GDM1 (cell line): Measurements from ENCODE around the gene DHX35.
"Not testable (repeated sequence)": the region's sequence is repeated elsewhere in the genome, so short reads cannot be mapped to it uniquely, and the experiment has no call there.

Experiments used
- DNase-seq: peaks from one replicate; lab custom pipeline; 2025; lab: John Stamatoyannopoulos, UW

Gene DHX35

DNA sequence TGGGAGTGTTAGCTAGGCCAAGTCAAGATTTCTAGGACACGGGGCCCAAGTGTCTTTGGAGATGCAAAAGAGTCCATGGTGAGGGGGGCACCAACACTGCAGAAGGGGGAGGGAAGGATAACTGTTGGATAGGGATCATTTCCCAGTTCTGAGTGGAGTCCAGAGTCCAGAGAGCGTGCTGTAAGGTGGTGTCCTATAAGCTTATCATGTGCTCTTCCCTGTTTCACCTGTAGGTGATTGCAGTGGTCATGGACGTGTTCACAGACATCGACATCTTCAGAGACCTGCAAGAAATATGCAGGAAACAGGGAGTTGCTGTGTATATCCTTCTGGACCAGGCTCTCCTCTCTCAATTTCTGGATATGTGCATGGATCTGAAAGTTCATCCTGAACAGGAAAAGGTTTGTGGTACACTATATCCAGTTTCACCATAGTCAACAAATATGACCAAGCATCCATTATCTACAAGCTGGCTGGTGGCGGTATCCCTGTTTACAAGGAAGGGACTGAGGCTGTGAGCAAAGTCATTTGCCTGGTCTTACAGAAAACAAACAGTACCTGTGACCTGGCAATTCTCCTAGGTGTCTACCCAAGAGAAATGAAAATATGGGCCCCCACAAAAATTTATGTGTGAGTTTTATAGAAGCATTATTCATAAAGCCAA lies 20.3 kb upstream of the DHX35 start:
- no peak for DNase-seq

DNA sequence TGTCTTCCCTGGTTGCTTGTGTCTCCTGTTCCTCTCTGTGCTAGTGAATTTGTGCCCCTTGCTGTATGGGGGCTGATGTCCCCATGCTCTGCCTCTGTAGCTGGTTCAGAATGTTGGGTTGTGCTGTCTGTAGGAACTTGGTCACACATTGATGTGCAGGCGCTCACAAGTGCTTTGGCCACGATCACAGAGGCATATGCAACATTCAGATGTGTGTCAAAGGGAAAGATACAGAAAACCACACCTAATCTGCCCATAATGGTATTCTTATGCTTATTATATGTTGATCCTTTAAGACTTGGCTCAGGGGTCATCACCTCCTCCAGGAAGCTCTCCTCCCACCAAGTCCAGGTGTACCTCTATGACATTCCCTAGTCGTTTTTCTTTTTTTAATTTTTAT lies 17.1 kb upstream of the DHX35 start:
- DNase-seq = no peak

DNA sequence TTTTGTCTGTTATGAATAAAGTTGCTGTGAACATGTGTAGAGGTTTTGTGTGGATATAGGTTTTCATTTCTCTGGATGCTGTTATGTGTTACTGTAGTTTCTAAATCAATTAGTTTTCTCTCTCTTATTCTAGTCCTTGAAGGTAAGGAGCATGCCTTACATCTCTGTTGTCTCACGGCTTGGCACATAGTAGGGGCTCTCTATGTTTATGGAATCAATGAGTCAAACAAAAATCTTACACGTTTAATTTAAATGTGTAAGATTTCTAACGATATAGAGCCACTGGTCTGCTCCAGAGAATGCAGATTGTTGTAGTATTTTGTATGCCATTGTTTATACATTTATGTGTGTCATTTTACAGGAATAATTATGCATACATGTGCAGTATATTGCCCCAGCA lies 15.3 kb upstream of the DHX35 start:
- DNase-seq = no peak

DNA sequence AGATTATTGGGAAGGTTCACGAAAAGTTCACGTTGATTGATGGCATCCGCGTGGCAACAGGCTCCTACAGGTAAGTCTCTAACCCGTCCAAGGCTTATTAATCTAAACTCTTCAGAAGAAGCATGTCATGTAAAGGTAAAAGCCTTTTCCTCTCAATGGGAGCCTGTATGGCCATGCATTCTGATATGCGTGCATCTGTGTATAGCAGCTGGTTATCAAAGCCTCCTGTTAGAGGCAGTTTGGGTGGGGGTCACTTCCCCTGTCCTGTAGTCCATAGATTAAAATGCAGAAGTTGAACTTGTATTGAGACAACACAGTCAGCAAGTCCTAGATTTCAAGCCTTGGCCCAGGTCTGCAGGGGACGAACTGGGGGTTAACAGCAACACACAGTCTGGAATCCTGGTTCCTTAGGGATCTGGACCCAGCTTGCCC lies 14.2 kb upstream of the DHX35 start:
- no peak for DNase-seq

GRCh38 chr20:38950254-38950653 lies 11.9 kb upstream of the DHX35 start:
- DNase-seq = no peak

DNA sequence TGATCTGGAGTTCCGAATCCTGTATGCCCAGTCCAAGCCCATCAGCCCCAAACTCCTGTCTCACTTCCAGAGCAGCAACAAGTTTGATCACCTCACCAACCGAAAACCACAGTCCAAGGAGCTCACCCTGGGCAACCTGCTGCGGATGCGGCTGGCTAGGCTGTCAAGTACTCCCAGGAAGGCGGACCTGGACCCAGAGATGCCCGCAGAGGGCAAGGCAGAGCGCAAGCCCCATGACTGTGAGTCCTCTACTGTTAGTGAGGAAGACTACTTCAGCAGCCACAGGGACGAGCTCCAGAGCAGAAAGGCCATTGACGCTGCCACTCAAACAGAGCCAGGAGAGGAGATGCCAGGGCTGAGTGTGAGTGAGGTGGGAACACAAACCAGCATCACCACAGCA lies 10.5 kb upstream of the DHX35 start:
- no peak for DNase-seq

GRCh38 chr20:38952153-38952552 lies 10.0 kb upstream of the DHX35 start:
- no peak for DNase-seq

GRCh38 chr20:38953630-38954340 lies 8.4 kb upstream of the DHX35 start:
- DNase-seq = no peak

- DNase-seq = no peak
Observed at GRCh38 chr20:38957235-38957876, 4.8 kb upstream of the DHX35 start.

DNA sequence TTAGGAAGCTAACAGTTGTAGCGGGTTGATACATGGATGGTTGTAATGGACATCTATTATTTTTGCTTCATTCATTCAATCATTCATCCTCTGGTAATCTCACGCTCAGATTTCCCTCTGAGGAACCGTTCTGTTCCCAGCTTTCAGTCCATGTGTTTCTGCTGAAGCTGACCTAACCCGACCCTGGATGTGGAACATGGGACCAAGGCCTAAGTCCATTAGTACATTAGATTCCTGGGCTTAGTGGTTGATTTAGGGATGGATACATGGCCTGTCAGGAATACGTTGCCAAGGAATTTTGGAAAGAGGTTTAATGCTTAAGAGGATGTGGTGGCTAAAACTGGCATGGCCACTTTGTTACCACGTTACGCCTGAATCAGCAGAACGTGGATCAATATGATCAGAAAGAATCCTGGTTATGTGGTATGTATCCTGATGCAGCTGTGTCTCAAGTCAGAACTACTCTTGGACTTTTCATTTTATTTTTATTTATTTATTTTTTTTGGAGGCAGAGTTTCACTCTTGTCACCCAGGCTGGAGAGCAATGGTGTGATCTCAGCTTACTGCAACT lies 4.1 kb upstream of the DHX35 start:
- DNase-seq = no peak

GRCh38 chr20:38960187-38960687 lies 1.9 kb upstream of the DHX35 start:
- DNase-seq = not testable (repeated sequence)

- no peak for DNase-seq
Observed at GRCh38 chr20:38961530-38962043, 557 bp upstream of the DHX35 start.

DNA sequence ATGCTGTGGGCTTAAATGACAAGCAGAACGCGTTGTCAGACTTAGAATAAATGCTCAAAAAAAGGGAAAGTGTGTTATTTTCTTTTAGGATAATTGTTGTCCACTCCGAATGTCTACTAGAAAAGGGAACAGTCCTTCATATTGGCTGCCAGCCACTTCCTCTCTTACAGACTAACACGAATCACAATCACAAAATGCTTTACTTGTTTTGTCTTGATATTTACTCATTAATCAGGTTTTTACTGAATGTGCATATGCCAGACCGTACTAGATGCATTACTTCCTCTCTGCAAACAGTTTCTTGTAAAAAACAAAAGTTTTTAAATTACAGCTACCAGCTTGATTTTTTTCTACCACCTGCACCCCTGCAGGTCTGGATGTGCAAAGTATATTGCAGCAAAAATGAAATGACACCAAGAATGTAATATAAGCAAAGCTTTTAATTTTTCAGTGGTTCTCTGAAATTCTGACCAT lies 821 bp downstream of the DHX35 start:
- no peak for DNase-seq

DNA sequence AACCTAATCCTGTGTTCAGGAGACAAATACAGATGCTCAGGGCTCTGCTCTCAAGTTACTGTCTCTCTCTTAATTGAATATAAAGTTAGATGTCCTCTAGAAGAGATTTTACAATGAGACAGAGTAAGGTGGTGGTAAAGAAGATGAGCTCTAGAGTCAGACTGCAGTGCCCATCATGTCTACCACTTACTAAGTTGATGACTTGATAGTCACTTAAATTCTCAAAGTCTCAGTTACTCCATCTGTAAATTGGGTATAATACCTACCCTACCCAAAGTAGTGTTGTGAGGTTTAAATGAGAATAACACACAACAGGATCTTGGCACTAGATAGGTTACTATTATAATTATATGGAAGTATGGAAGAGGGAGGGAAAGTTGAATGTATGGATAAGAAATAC lies 1.6 kb downstream of the DHX35 start:
- no peak for DNase-seq

- DNase-seq = no peak
Observed at GRCh38 chr20:38965264-38965663, 3.1 kb downstream of the DHX35 start.

GRCh38 chr20:38968090-38968489 lies 5.9 kb downstream of the DHX35 start:
- no peak for DNase-seq

GRCh38 chr20:38969708-38970107 lies 7.6 kb downstream of the DHX35 start:
- DNase-seq = no peak

- no peak for DNase-seq
Observed at GRCh38 chr20:38970302-38970701, 8.2 kb downstream of the DHX35 start.

DNA sequence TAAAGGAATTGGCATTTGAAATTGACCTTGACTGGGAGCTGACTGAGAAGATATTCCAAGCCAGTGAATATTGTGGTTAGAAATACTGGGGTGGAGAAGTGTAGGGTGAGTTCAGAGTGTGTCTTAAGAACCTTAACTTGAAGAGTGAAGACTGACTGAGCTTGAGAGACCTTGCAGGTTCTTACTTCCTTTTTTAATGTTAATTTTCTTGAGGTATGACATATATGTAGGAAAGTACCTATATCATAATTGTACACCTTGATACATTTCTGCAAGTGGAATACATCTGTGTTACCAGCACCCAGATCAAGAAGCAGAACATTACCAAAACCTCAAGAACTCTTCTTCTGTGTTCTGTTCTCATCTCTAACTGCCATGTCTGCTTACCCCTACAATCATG lies 11.0 kb downstream of the DHX35 start:
- no peak for DNase-seq

DNA sequence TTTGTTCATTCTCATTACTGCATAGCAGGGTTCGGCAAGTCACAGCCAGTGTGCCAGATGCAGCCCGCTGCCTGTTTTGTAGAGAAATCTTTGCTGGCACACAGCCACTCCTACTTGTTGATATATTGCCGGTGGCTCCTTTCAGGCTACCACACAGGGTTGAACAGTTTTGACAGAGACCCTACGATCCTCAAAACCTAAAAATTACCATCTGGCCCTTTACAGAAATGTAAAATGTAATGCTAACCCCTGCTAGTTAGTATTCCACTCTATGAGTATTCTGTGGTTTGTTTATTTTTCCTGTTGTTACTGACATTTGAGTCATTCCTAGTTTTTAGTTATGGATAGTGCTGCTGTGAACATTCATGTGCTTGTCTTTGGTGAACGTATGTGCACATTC lies 11.5 kb downstream of the DHX35 start:
- DNase-seq = no peak

GRCh38 chr20:38975539-38976120 lies 13.5 kb downstream of the DHX35 start:
- DNase-seq = no peak

DNA sequence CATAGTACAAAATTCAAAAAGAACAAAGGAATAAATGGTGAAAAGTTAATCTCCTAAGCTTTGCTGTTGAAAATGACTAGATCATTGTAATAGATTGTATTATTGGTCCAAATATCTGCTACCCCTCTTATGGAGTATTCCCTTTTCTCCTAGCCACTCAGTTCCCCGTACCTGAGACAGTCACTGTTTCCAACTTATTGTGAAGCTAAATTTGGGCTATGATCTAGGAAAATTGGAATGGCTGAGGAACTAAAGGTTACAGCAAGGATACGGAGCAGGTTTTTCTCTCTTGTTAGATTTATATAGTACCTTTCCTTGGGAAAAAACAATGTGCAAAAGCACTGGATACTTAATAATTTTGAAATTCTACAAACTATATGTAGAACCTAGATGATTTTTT lies 17.3 kb downstream of the DHX35 start:
- DNase-seq = no peak
